SK-N-SH (cell line): ENCODE data around the gene CHD6.

Experiments
- EP300 ChIP-seq, 2 experiments: IDR thresholded peaks; 2 replicates each; pipeline versions ENCODE4 v1.4.0 to v1.6.1; 2012; ENCODE audit warnings: borderline replicate concordance in 1 of 2, low read depth in 1 of 2, low read length in 1 of 2
- EZH2phosphoT487 ChIP-seq: fragments of 200-600 bp; sonication (generic); IDR thresholded peaks from 2 replicates; pipeline ENCODE4 v1.6.1; 2017; ENCODE audit warnings: low read depth, mixed run types, mild to moderate bottlenecking, antibody characterized with exemption, moderate library complexity, borderline replicate concordance
- GABPA ChIP-seq: IDR thresholded peaks from 2 replicates; pipeline ENCODE4 v1.4.0; 2012; ENCODE audit warnings: low read depth, mild to moderate bottlenecking
- MAX ChIP-seq: IDR thresholded peaks from 2 replicates; pipeline ENCODE4 v1.4.0; 2012; ENCODE audit warnings: low read depth
- NFIC ChIP-seq: IDR thresholded peaks from 2 replicates; pipeline ENCODE4 v1.4.0; 2012; ENCODE audit warnings: borderline replicate concordance
- POLR2AphosphoS5 ChIP-seq: IDR thresholded peaks from 2 replicates; pipeline ENCODE4 v1.6.1; 2012; ENCODE audit warnings: low read depth, low read length
- RXRA ChIP-seq: IDR thresholded peaks from 2 replicates; pipeline ENCODE4 v1.4.0; 2012; ENCODE audit warnings: low read depth, mild to moderate bottlenecking, borderline replicate concordance
- TAF1 ChIP-seq: IDR thresholded peaks from 2 replicates; pipeline ENCODE4 v1.6.1; 2012; ENCODE audit warnings: low read depth, mild to moderate bottlenecking, low read length, moderate library complexity, borderline replicate concordance
- USF2 ChIP-seq: fragments of 150-350 bp; IDR thresholded peaks from 2 replicates; pipeline ENCODE4 v1.6.1; 2017; ENCODE audit warnings: antibody characterized with exemption, low read length, low read depth, borderline replicate concordance
- ZBTB33 ChIP-seq: IDR thresholded peaks from 2 replicates; pipeline ENCODE4 v1.4.0; 2012; ENCODE audit warnings: low read depth, borderline replicate concordance
- TF ChIP-seq, protein P1 (sequence below): fragments of 150-350 bp; IDR thresholded peaks from 2 replicates; pipeline ENCODE4 v1.6.1; 2016; ENCODE audit warnings: mild to moderate bottlenecking, low read depth, low read length
- TF ChIP-seq, protein P2 (sequence below): fragments of 200-600 bp; sonication (generic); IDR thresholded peaks from 2 replicates; pipeline ENCODE4 v1.6.1; 2017; ENCODE audit warnings: antibody characterized with exemption, mild to moderate bottlenecking, moderate library complexity

DNA sequence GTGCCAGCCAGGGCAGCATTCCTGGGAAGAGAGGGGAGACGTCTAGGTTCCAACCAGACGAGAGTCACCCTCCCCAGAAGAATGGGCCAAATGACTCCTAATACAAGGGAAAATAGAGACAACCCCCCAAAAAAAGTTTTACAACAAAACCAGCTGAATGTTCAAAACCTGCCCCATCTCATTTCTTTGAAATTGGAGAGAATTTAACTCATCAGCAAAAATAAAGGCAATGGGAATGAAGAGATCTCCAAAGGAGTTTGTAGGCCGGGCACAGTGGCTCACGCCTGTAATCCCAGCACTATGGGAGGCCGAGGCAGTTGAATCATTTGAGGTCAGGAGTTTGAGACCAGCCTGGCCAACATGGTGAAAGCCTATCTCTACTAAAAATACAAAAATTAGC lies 241.8 kb downstream of the CHD6 start:
- TF ChIP-seq, protein P1, sequence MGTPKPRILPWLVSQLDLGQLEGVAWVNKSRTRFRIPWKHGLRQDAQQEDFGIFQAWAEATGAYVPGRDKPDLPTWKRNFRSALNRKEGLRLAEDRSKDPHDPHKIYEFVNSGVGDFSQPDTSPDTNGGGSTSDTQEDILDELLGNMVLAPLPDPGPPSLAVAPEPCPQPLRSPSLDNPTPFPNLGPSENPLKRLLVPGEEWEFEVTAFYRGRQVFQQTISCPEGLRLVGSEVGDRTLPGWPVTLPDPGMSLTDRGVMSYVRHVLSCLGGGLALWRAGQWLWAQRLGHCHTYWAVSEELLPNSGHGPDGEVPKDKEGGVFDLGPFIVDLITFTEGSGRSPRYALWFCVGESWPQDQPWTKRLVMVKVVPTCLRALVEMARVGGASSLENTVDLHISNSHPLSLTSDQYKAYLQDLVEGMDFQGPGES = no peak
- no peak for TF ChIP-seq RXRA
- TF ChIP-seq, protein P2, sequence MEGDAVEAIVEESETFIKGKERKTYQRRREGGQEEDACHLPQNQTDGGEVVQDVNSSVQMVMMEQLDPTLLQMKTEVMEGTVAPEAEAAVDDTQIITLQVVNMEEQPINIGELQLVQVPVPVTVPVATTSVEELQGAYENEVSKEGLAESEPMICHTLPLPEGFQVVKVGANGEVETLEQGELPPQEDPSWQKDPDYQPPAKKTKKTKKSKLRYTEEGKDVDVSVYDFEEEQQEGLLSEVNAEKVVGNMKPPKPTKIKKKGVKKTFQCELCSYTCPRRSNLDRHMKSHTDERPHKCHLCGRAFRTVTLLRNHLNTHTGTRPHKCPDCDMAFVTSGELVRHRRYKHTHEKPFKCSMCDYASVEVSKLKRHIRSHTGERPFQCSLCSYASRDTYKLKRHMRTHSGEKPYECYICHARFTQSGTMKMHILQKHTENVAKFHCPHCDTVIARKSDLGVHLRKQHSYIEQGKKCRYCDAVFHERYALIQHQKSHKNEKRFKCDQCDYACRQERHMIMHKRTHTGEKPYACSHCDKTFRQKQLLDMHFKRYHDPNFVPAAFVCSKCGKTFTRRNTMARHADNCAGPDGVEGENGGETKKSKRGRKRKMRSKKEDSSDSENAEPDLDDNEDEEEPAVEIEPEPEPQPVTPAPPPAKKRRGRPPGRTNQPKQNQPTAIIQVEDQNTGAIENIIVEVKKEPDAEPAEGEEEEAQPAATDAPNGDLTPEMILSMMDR = no peak
- TF ChIP-seq EZH2phosphoT487 = no peak
- no peak for TF ChIP-seq MAX
- TF ChIP-seq USF2 = no peak
- TF ChIP-seq ZBTB33 = no peak
- no peak for TF ChIP-seq NFIC
- no peak for TF ChIP-seq TAF1
- TF ChIP-seq POLR2AphosphoS5 = no peak
- TF ChIP-seq EP300 (IDR thresholded peaks at IDR 0.05; ENCODE audit: borderline replicate concordance in 1 of 2, low read depth in 1 of 2, low read length in 1 of 2) = no peak
- TF ChIP-seq GABPA = no peak
